Upper lobe of left lung (tissue), 6 donors: ENCODE measurements around the gene ELFN2. TPM values are rescaled to one million over a fixed set of nuclear protein-coding genes. Genes with fewer than 3 reads are reported as not detected.
A peak's percentile ranks its signal among the peaks of the same experiment; 100 is the strongest.

ENCODE experiments used
- ATAC-seq, 2 donors: fragments of 200-7000 bp; cut with Tn5 transposase; one replicate each; pipeline ENCODE4 v1.9.1; 2022; ENCODE audit warnings: mild to moderate bottlenecking in 2 of 2, moderate library complexity in 2 of 2; ENCODE audit not compliant: low FRiP score in 2 of 2
- DNase-seq, 2 donors: peaks; one replicate each; pipeline ENCODE4 v3.0.0-alpha.2; 2019 to 2020
- H3K27ac ChIP-seq, 4 donors: fragments of 200-600 bp; sonication (generic); one replicate each; pipeline ENCODE4 v1.5.1; 2016 to 2019
- H3K27me3 ChIP-seq, 4 donors: fragments of 200-600 bp; sonication (generic); one replicate each; pipeline ENCODE4 v1.5.1; 2017 to 2019
- H3K36me3 ChIP-seq, 4 donors: fragments of 200-600 bp; sonication (generic); one replicate each; pipeline ENCODE4 v1.5.1; 2016 to 2019
- H3K4me1 ChIP-seq, 4 donors: fragments of 200-600 bp; sonication (generic); one replicate each; pipeline ENCODE4 v1.5.1; 2018 to 2019
- H3K4me3 ChIP-seq, 4 donors: fragments of 200-600 bp; sonication (generic); one replicate each; pipeline ENCODE4 v1.5.1; 2017 to 2019; ENCODE audit warnings: mild to moderate bottlenecking in 2 of 4, moderate library complexity in 1 of 4
- H3K9me3 ChIP-seq, 4 donors: fragments of 200-600 bp; sonication (generic); one replicate each; pipeline ENCODE4 v1.5.1; 2018 to 2019
- CTCF ChIP-seq, 6 experiments: fragments of 450-650 bp in 4 of 6; fragments of 200-600 bp in 2 of 6; sonication (generic) in 2 of 6; IDR thresholded peaks; one replicate each; pipeline ENCODE4 v1.5.1; 2016 to 2019; ENCODE audit warnings: antibody characterized with exemption in 6 of 6
- EP300 ChIP-seq, 4 donors: sonication (generic); formaldehyde crosslinking; IDR thresholded peaks; one replicate each; pipeline ENCODE4 v1.5.1; 2017; ENCODE audit warnings: antibody characterized with exemption in 4 of 4, control low read depth in 2 of 4
- POLR2A ChIP-seq, 4 donors: fragments of 450-650 bp; IDR thresholded peaks; one replicate each; pipeline ENCODE4 v1.5.1; 2016 to 2017; ENCODE audit warnings: antibody characterized with exemption in 4 of 4, mild to moderate bottlenecking in 2 of 4
- POLR2AphosphoS5 ChIP-seq, 2 donors: sonication (generic); formaldehyde crosslinking; IDR thresholded peaks; one replicate each; pipeline ENCODE4 v1.5.1; 2017; ENCODE audit warnings: antibody characterized with exemption in 2 of 2
- WGBS, 2 donors: methylation state at CpG; one replicate each; pipeline ENCODE4 v1.1.5; 2017 to 2018; 5-methylcytosine and 5-hydroxymethylcytosine counted together
- total RNA-seq, 6 donors: library from RNA; depleted of rRNA in 4 of 6; stranded (reverse); fragments of >200 nt in 4 of 6; gene quantifications; one replicate each; pipeline versions ENCODE4 v1.1.0 to v1.2.1, GENCODE V29; 2016 to 2021
- donor health status: DM: no; HTN: no; CAD: no; lungs with moderate emphysema.
- donor health status: DM: no; HTN: yes; CAD: no; lungs with severe emphysema.

ELFN2 gene
- total RNA-seq, 6 donors from 2014 or later: 0.37 to 9.1 (median 4.5) TPM

- ATAC-seq (no peak), DNase-seq (peak in 1 of 2 donors; percentile 43)
- whole genome bisulfite sequencing, 2 donors: 63 to 64% methylated on average over 9 to 14 of the region's 14 CpGs
- Histone ChIP-seq H3K4me1 (peaks cover 0 to 7% (median 0%) of the 10 kb centered on the region in 4 donors), H3K9me3 (no peaks in the 10 kb centered on the region), H3K4me3 (no peak overlapping the region), H3K36me3 (peaks cover 0 to 10% (median 5%) of the 10 kb centered on the region in 4 donors), H3K27me3 (no peaks in the 10 kb centered on the region), H3K27ac (no peak overlapping the region)
- TF ChIP-seq POLR2A (IDR thresholded peaks at IDR 0.05) (no peak), CTCF (IDR thresholded peaks at IDR 0.05) (no peak), EP300 (IDR thresholded peaks at IDR 0.05) (no peak), POLR2AphosphoS5 (IDR thresholded peaks at IDR 0.05) (no peak)
These were observed 40.2 kb upstream of the ELFN2 start for GRCh38 chr22:37467391-37467955.

- Histone ChIP-seq H3K9me3 (no peaks in the 10 kb centered on the region), H3K36me3 (peaks cover 0 to 6% (median under 1%) of the 10 kb centered on the region in 4 donors), H3K27me3 (no peaks in the 10 kb centered on the region), H3K27ac (no peak overlapping the region), H3K4me3 (no peak overlapping the region), H3K4me1 (peaks cover 0 to 7% (median 0%) of the 10 kb centered on the region in 4 donors)
- 23 to 44% methylated on average over 4 of the region's 4 CpGs for WGBS, 2 donors
- ATAC-seq (no peak), DNase-seq (no peak)
- TF ChIP-seq POLR2AphosphoS5 (IDR thresholded peaks at IDR 0.05) (no peak), POLR2A (IDR thresholded peaks at IDR 0.05) (no peak), CTCF (IDR thresholded peaks at IDR 0.05) (no peak), EP300 (IDR thresholded peaks at IDR 0.05) (no peak)
These were observed 36.9 kb upstream of the ELFN2 start for GRCh38 chr22:37464181-37464580.

GRCh38 chr22:37462983-37463382 is 35.7 kb upstream of the ELFN2 start:
- WGBS, 2 donors: 18 to 29% methylated on average over 3 to 5 of the region's 5 CpGs
- DNase-seq (no peak), ATAC-seq (peak; percentile 44 to 56)
- Histone ChIP-seq H3K36me3 (peaks cover 0 to 6% (median 0%) of the 10 kb centered on the region in 4 donors), H3K9me3 (no peaks in the 10 kb centered on the region), H3K4me3 (no peak overlapping the region), H3K27ac (no peak overlapping the region), H3K4me1 (peaks cover 0 to 7% (median 0%) of the 10 kb centered on the region in 4 donors), H3K27me3 (no peaks in the 10 kb centered on the region)
- no peak for TF ChIP-seq POLR2A (IDR thresholded peaks at IDR 0.05)
- no peak for TF ChIP-seq CTCF (IDR thresholded peaks at IDR 0.05)
- no peak for TF ChIP-seq POLR2AphosphoS5 (IDR thresholded peaks at IDR 0.05)
- no peak for TF ChIP-seq EP300 (IDR thresholded peaks at IDR 0.05)

- Histone ChIP-seq H3K4me1 (peaks cover 0 to 7% (median 0%) of the 10 kb centered on the region in 4 donors), H3K27ac (no peak overlapping the region), H3K4me3 (no peak overlapping the region), H3K9me3 (no peaks in the 10 kb centered on the region), H3K27me3 (no peaks in the 10 kb centered on the region), H3K36me3 (peaks cover 0 to 6% (median 0%) of the 10 kb centered on the region in 4 donors)
- TF ChIP-seq POLR2AphosphoS5 (IDR thresholded peaks at IDR 0.05): no peak
- TF ChIP-seq POLR2A (IDR thresholded peaks at IDR 0.05): no peak
- ATAC-seq (no peak), DNase-seq (no peak)
- WGBS, 2 donors: 78 to 90% methylated on average over 4 to 5 of the region's 5 CpGs
These were observed 35.2 kb upstream of the ELFN2 start for GRCh38 chr22:37462436-37462835.

- H3K36me3 ChIP-seq: peaks cover 0 to 6% (median 0%) of the 10 kb centered on the region in 4 donors
- H3K4me1 ChIP-seq: peaks cover 0 to 7% (median 0%) of the 10 kb centered on the region in 4 donors
- H3K27ac ChIP-seq: no peak overlapping the region
- TF ChIP-seq CTCF (IDR thresholded peaks at IDR 0.05): no peak
- no peak for TF ChIP-seq EP300 (IDR thresholded peaks at IDR 0.05)
- TF ChIP-seq POLR2AphosphoS5 (IDR thresholded peaks at IDR 0.05): no peak
- TF ChIP-seq POLR2A (IDR thresholded peaks at IDR 0.05): no peak
- no peaks in the 10 kb centered on the region for H3K9me3 ChIP-seq
- WGBS, 2 donors: 41 to 47% methylated on average over 5 to 6 of the region's 6 CpGs
- no peak overlapping the region for H3K4me3 ChIP-seq
- DNase-seq: no peak
- no peak for ATAC-seq
- no peaks in the 10 kb centered on the region for H3K27me3 ChIP-seq
These were observed 34.7 kb upstream of the ELFN2 start for GRCh38 chr22:37461961-37462360.
